B cell (primary cell): ENCODE measurements around the gene GLIS2. TPM values are rescaled to one million over a fixed set of nuclear protein-coding genes. Genes with fewer than 3 reads are reported as not detected.

Source experiments
- ATAC-seq: fragments of 200-7000 bp; cut with Tn5 transposase; one replicate; pipeline ENCODE4 v1.10.0; 2021; ENCODE audit warnings: low read depth, mild to moderate bottlenecking, moderate number of reproducible peaks, moderate library complexity
- CTCF ChIA-PET: fragments of 350-600 bp; sonication (Branson Sonifier 250); formaldehyde crosslinking; loops from one replicate; lab custom pipeline; 2021; ENCODE audit warnings: antibody characterized with exemption, inconsistent platforms; lab: Charles Lee
- POLR2A ChIA-PET: fragments of 350-600 bp; sonication (Branson Sonifier 250); formaldehyde crosslinking; loops from one replicate; lab custom pipeline; 2021; ENCODE audit warnings: antibody characterized with exemption; lab: Charles Lee
- DNase-seq: peaks from one replicate; pipeline ENCODE4 v3.0.0; 2013
- H2AFZ ChIP-seq: 2 replicates; pipeline ENCODE4 v1.6.1; 2012; ENCODE audit warnings: mild to moderate bottlenecking, low read depth, low read length; ENCODE audit not compliant: insufficient read depth, poor library complexity, severe bottlenecking
- H3K27ac ChIP-seq, 2 donors: 1 replicate in 1 of 2; 2 replicates in 1 of 2; pipeline ENCODE4 v1.5.1; 2012 to 2013; ENCODE audit warnings: low read length in 2 of 2, mild to moderate bottlenecking in 2 of 2, moderate library complexity in 1 of 2
- H3K27me3 ChIP-seq, 4 experiments: fragments of 200-600 bp in 1 of 4; sonication (generic) in 1 of 4; replicated peaks in 1 of 4; 1 replicate in 2 of 4; 2 replicates in 2 of 4; pipeline versions ENCODE4 v1.6.1 to v1.7.0; 2013 to 2016; ENCODE audit warnings: low read length in 3 of 4, mild to moderate bottlenecking in 2 of 4, mixed read lengths in 1 of 4, moderate library complexity in 1 of 4; ENCODE audit not compliant: insufficient read depth in 4 of 4, control insufficient read depth in 3 of 4; ENCODE audit errors: control extremely low read depth in 1 of 4
- H3K36me3 ChIP-seq, 2 experiments: replicated peaks in 1 of 2; 1 replicate in 1 of 2; 2 replicates in 1 of 2; pipeline versions ENCODE4 v1.6.1 to v1.7.1; 2013; ENCODE audit warnings: low read length in 1 of 2; ENCODE audit not compliant: insufficient read depth in 2 of 2, control insufficient read depth in 1 of 2; ENCODE audit errors: control extremely low read depth in 1 of 2, extremely low read depth in 1 of 2
- H3K4me1 ChIP-seq, 2 donors: fragments of 200-600 bp in 1 of 2; sonication (generic) in 1 of 2; 1 replicate in 1 of 2; 2 replicates in 1 of 2; pipeline versions ENCODE4 v1.5.1 to v1.6.1; 2013 to 2017; ENCODE audit warnings: low read length in 2 of 2; ENCODE audit not compliant: control insufficient read depth in 2 of 2, insufficient read depth in 2 of 2
- H3K4me2 ChIP-seq: replicated peaks from 2 replicates; pipeline ENCODE3; 2012; ENCODE audit warnings: mild to moderate bottlenecking, low read depth, low read length; ENCODE audit not compliant: poor library complexity, severe bottlenecking
- H3K4me3 ChIP-seq, 5 experiments: fragments of 200-600 bp in 1 of 5; sonication (generic) in 1 of 5; 1 replicate in 3 of 5; 2 replicates in 2 of 5; pipeline versions ENCODE4 v1.5.1 to v1.7.0; 2011 to 2016; ENCODE audit warnings: low read length in 4 of 5, mild to moderate bottlenecking in 4 of 5, low read depth in 2 of 5, control low read depth in 1 of 5, moderate library complexity in 1 of 5; ENCODE audit not compliant: insufficient read depth in 1 of 5; ENCODE audit errors: control extremely low read depth in 1 of 5, extremely low read depth in 1 of 5
- H3K79me2 ChIP-seq: fragments of 200-600 bp; sonication (generic); one replicate; pipeline ENCODE4 v1.6.0; 2016; ENCODE audit warnings: low read length; ENCODE audit not compliant: control insufficient read depth, insufficient read depth
- H3K9ac ChIP-seq: fragments of 200-600 bp; sonication (generic); 2 replicates; pipeline ENCODE4 v1.6.1; 2017; ENCODE audit warnings: mild to moderate bottlenecking, low read length, moderate library complexity
- H3K9me3 ChIP-seq, 3 donors: one replicate each; pipeline versions ENCODE4 v1.6.1 to v1.7.1; 2013; ENCODE audit warnings: low read length in 2 of 3; ENCODE audit not compliant: control insufficient read depth in 2 of 3, insufficient read depth in 1 of 3; ENCODE audit errors: control extremely low read depth in 1 of 3
- H4K20me1 ChIP-seq: 2 replicates; pipeline ENCODE4 v1.6.0; 2012; ENCODE audit warnings: mild to moderate bottlenecking, low read length; ENCODE audit not compliant: insufficient read depth, control insufficient read depth, poor library complexity, severe bottlenecking
- H3K27ac Mint-ChIP-seq: one replicate; pipeline ENCODE4 v1.8.0; 2021; ENCODE audit warnings: mixed read lengths
- H3K27me3 Mint-ChIP-seq: one replicate; pipeline ENCODE4 v1.8.0; 2021; ENCODE audit warnings: mixed read lengths
- H3K4me1 Mint-ChIP-seq: one replicate; pipeline ENCODE4 v1.8.0; 2021; ENCODE audit warnings: mixed read lengths
- H3K4me3 Mint-ChIP-seq: one replicate; pipeline ENCODE4 v1.8.0; 2021; ENCODE audit warnings: mixed read lengths
- H3K9me3 Mint-ChIP-seq: one replicate; pipeline ENCODE4 v1.8.0; 2022; ENCODE audit warnings: mixed read lengths; ENCODE audit not compliant: insufficient read depth
- CTCF ChIP-seq: fragments of 200-600 bp; IDR thresholded peaks from one replicate; pipeline ENCODE4 v1.8.0; 2022; ENCODE audit warnings: antibody characterized with exemption, mild to moderate bottlenecking
- EZH2 ChIP-seq: IDR thresholded peaks from 2 replicates; pipeline ENCODE4 v1.6.1; 2012; ENCODE audit warnings: borderline replicate concordance, low read depth, mild to moderate bottlenecking, moderate library complexity, low read length; ENCODE audit not compliant: insufficient read depth, poor library complexity, severe bottlenecking
- WGBS: methylation state at CpG from one replicate; pipeline ENCODE4 v1.1.5; 2013; ENCODE audit warnings: missing lambda C conversion rate; ENCODE audit not compliant: insufficient coverage; 5-methylcytosine and 5-hydroxymethylcytosine counted together
- intact Hi-C: fragments of 100-400 bp; cut with micrococcal nuclease; formaldehyde crosslinking; loops from one replicate; pipeline ENCODE4 v1.10.0; 2022
- polyA plus RNA-seq: library from polyadenylated mRNA; depleted of rRNA; stranded (reverse); fragments of >200 nt; gene quantifications from 2 replicates; pipeline ENCODE4 v1.2.3, GENCODE V29; 2012
- total RNA-seq, 2 donors: library from RNA; stranded (reverse); fragments of 120-200 nt in 1 of 2; gene quantifications; 1 replicate in 1 of 2; 2 replicates in 1 of 2; pipeline versions ENCODE4 v1.2.3 to v1.2.4, GENCODE V29; 2013 to 2022

The GLIS2 gene
- total and polyA plus RNA-seq, 2 donors (not counting 1 experiment from before 2014, with no cell fraction given): not detected

GRCh38 chr16:4339909-4340308, 24.0 kb downstream of the GLIS2 start:
- POLR2A ChIA-PET: no interaction called here
- H3K9me3 Mint-ChIP-seq: no peaks in the 10 kb centered on the region
- H3K4me3 Mint-ChIP-seq: no peak overlapping the region
- Histone ChIP-seq H3K36me3 (peaks cover 0 to 11% of the 10 kb centered on the region in 2 experiments), H3K9ac (no peak overlapping the region), H4K20me1 (peaks cover 41% of the 10 kb centered on the region), H3K4me3 (no peak overlapping the region), H2AFZ (no peak overlapping the region), H3K27ac (no peak overlapping the region), H3K4me1 (no peaks in the 10 kb centered on the region), H3K27me3 (no peaks in the 10 kb centered on the region), H3K4me2 (no peak overlapping the region), H3K9me3 (no peaks in the 10 kb centered on the region), H3K79me2 (peaks cover 71% of the 10 kb centered on the region)
- peaks cover 2% of the 10 kb centered on the region for H3K4me1 Mint-ChIP-seq
- no peak for TF ChIP-seq CTCF
- no peak for TF ChIP-seq EZH2
- no peaks in the 10 kb centered on the region for H3K27me3 Mint-ChIP-seq
- CTCF ChIA-PET: interaction anchor here (1.5 kb wide), 1 partner anchor 9 kb away, joined by 4 read pairs; no protein-coding TSS in a partner anchor
- ATAC-seq (no peak), DNase-seq (no peak)
- WGBS: 67% methylated on average over 13 of the region's 14 CpGs
- no peak overlapping the region for H3K27ac Mint-ChIP-seq
- intact Hi-C loops: no loop called here

GRCh38 chr16:4340443-4340842, 24.6 kb downstream of the GLIS2 start:
- Mint-ChIP-seq H3K4me1 (peaks cover 3% of the 10 kb centered on the region), H3K9me3 (no peaks in the 10 kb centered on the region), H3K27me3 (no peaks in the 10 kb centered on the region), H3K27ac (no peak overlapping the region), H3K4me3 (no peak overlapping the region)
- DNase-seq (no peak), ATAC-seq (no peak)
- Histone ChIP-seq H3K36me3 (peaks cover 0 to 11% of the 10 kb centered on the region in 2 experiments), H3K79me2 (peaks cover 71% of the 10 kb centered on the region), H3K9me3 (no peaks in the 10 kb centered on the region), H3K4me1 (no peaks in the 10 kb centered on the region), H4K20me1 (peaks cover 43% of the 10 kb centered on the region), H3K4me3 (no peak overlapping the region), H3K9ac (no peak overlapping the region), H3K4me2 (no peak overlapping the region), H3K27ac (no peak overlapping the region), H2AFZ (no peak overlapping the region), H3K27me3 (no peaks in the 10 kb centered on the region)
- POLR2A ChIA-PET: no interaction called here
- CTCF ChIA-PET: no interaction called here
- 96% methylated on average over 5 of the region's 6 CpGs for WGBS
- no peak for TF ChIP-seq EZH2
- no peak for TF ChIP-seq CTCF
- intact Hi-C loops: no loop called here
